Sigmoid colon (tissue), 7 donors: ENCODE measurements around the gene SOX2. TPM values are rescaled to one million over a fixed set of nuclear protein-coding genes. Genes with fewer than 3 reads are reported as not detected.
A peak's percentile ranks its signal among the peaks of the same experiment; 100 is the strongest.

Experiments
- DNase-seq: peaks from one replicate; pipeline ENCODE4 v3.0.0-alpha.2; 2019
- H3K27ac ChIP-seq, 4 donors: fragments of 200-600 bp; sonication (generic); one replicate each; pipeline ENCODE4 v1.5.1; 2016 to 2019; ENCODE audit warnings: mild to moderate bottlenecking in 1 of 4
- H3K27me3 ChIP-seq, 3 donors: fragments of 200-600 bp; sonication (generic); one replicate each; pipeline ENCODE4 v1.5.1; 2019; ENCODE audit warnings: mild to moderate bottlenecking in 1 of 3
- H3K36me3 ChIP-seq, 4 donors: fragments of 200-600 bp; sonication (generic); one replicate each; pipeline ENCODE4 v1.5.1; 2016 to 2019
- H3K4me1 ChIP-seq, 4 donors: fragments of 200-600 bp; sonication (generic); one replicate each; pipeline ENCODE4 v1.5.1; 2017 to 2019
- H3K4me3 ChIP-seq, 4 donors: fragments of 200-600 bp; sonication (generic); one replicate each; pipeline ENCODE4 v1.5.1; 2017 to 2019; ENCODE audit warnings: mild to moderate bottlenecking in 2 of 4, moderate library complexity in 1 of 4
- H3K9me3 ChIP-seq, 4 donors: fragments of 200-600 bp in 3 of 4; sonication (generic) in 3 of 4; one replicate each; pipeline versions ENCODE4 v1.5.1 to v1.6.1; 2013 to 2019
- CTCF ChIP-seq, 4 experiments: fragments of 450-650 bp in 3 of 4; fragments of 200-600 bp in 1 of 4; IDR thresholded peaks; one replicate each; pipeline ENCODE4 v1.5.1; 2016 to 2019; ENCODE audit warnings: antibody characterized with exemption in 4 of 4, mild to moderate bottlenecking in 3 of 4, moderate library complexity in 2 of 4
- EP300 ChIP-seq, 4 donors: sonication (generic); formaldehyde crosslinking; IDR thresholded peaks; one replicate each; pipeline ENCODE4 v1.6.1; 2017; ENCODE audit warnings: antibody characterized with exemption in 4 of 4
- POLR2A ChIP-seq, 2 donors: fragments of 450-650 bp; IDR thresholded peaks; one replicate each; pipeline ENCODE4 v1.6.1; 2016; ENCODE audit warnings: antibody characterized with exemption in 2 of 2, mild to moderate bottlenecking in 2 of 2, moderate library complexity in 2 of 2
- POLR2AphosphoS5 ChIP-seq, 4 donors: sonication (generic); formaldehyde crosslinking; IDR thresholded peaks; one replicate each; pipeline ENCODE4 v1.6.1; 2017; ENCODE audit warnings: antibody characterized with exemption in 4 of 4
- WGBS, 2 donors: extraction: QIAGEN DNeasy Blood & Tissue Kit; methylation state at CpG; one replicate each; pipeline ENCODE4 v1.1.7; 2013; 5-methylcytosine and 5-hydroxymethylcytosine counted together
- intact Hi-C: fragments of 100-400 bp; cut with DNase I; formaldehyde crosslinking; loops from one replicate; pipeline ENCODE4 v1.15.1; 2023
- polyA plus RNA-seq, 3 donors: library from polyadenylated mRNA; stranded (reverse); fragments of 200-250 nt; gene quantifications; one replicate each; pipeline ENCODE4 v1.2.3, GENCODE V29; 2013
- total RNA-seq, 4 donors: library from RNA; depleted of rRNA; stranded (reverse); fragments of >200 nt; gene quantifications; one replicate each; pipeline ENCODE4 v1.1.0, GENCODE V29; 2016
- donor health status: healthy with polysubstance abuse.
- donor health status: Bipolar disorder and iron deficiency.
- donor health status: healthy.

Gene SOX2
- total and polyA plus RNA-seq, 7 donors: 1.9 to 7.7 (median 6.9) TPM; not detected in 2

GRCh38 chr3:181724192-181724965, 12.7 kb downstream of the SOX2 start:
- WGBS, 2 donors: 10 to 17% methylated on average over 31 of the region's 31 CpGs
- Histone ChIP-seq H3K36me3 (no peaks in the 10 kb centered on the region), H3K4me1 (peaks cover 0 to 23% (median 18%) of the 10 kb centered on the region in 4 donors), H3K4me3 (no peak overlapping the region), H3K27me3 (peaks cover 81 to 100% (median 98%) of the 10 kb centered on the region in 3 donors), H3K27ac (no peak overlapping the region), H3K9me3 (peaks cover 0 to 3% (median 0%) of the 10 kb centered on the region in 4 donors)
- no peak for DNase-seq
- TF ChIP-seq EP300 (IDR thresholded peaks at IDR 0.05) (no peak), POLR2A (IDR thresholded peaks at IDR 0.05) (no peak), POLR2AphosphoS5 (IDR thresholded peaks at IDR 0.05) (no peak), CTCF (IDR thresholded peaks at IDR 0.05) (no peak)
- intact Hi-C loops: no loop called here

GRCh38 chr3:181725131-181725731, 13.5 kb downstream of the SOX2 start:
- H3K4me1 ChIP-seq: peaks cover 0 to 21% (median 16%) of the 10 kb centered on the region in 4 donors
- 8 to 13% methylated on average over 24 of the region's 24 CpGs for WGBS, 2 donors
- DNase-seq: no peak
- H3K27ac ChIP-seq: no peak overlapping the region
- no peaks in the 10 kb centered on the region for H3K36me3 ChIP-seq
- H3K9me3 ChIP-seq: peaks cover 0 to 3% (median 0%) of the 10 kb centered on the region in 4 donors
- no peak for TF ChIP-seq CTCF (IDR thresholded peaks at IDR 0.05)
- TF ChIP-seq EP300 (IDR thresholded peaks at IDR 0.05): no peak
- TF ChIP-seq POLR2AphosphoS5 (IDR thresholded peaks at IDR 0.05): no peak
- no peak for TF ChIP-seq POLR2A (IDR thresholded peaks at IDR 0.05)
- H3K4me3 ChIP-seq: no peak overlapping the region
- peaks cover 72 to 100% (median 98%) of the 10 kb centered on the region in 3 donors for H3K27me3 ChIP-seq
- intact Hi-C loops: no loop called here

- peak; percentile 70 for DNase-seq
- H3K27me3 ChIP-seq: peaks cover 70 to 100% (median 98%) of the 10 kb centered on the region in 3 donors
- H3K4me1 ChIP-seq: peaks cover 0 to 21% (median 16%) of the 10 kb centered on the region in 4 donors
- 4 to 9% methylated on average over 15 of the region's 15 CpGs for WGBS, 2 donors
- no peak overlapping the region for H3K4me3 ChIP-seq
- intact Hi-C loops: no loop called here
- no peaks in the 10 kb centered on the region for H3K36me3 ChIP-seq
- peaks cover 0 to 3% (median 0%) of the 10 kb centered on the region in 4 donors for H3K9me3 ChIP-seq
- TF ChIP-seq POLR2A (IDR thresholded peaks at IDR 0.05): no peak
- TF ChIP-seq POLR2AphosphoS5 (IDR thresholded peaks at IDR 0.05): peak in 1 of 4 donors; percentile 10
- H3K27ac ChIP-seq: no peak overlapping the region
Observed at GRCh38 chr3:181725830-181726229, 14.1 kb downstream of the SOX2 start.

- intact Hi-C loops: no loop called here
- WGBS, 2 donors: 4 to 9% methylated on average over 62 of the region's 62 CpGs
- Histone ChIP-seq H3K4me1 (peaks cover 0 to 21% (median 16%) of the 10 kb centered on the region in 4 donors), H3K27me3 (peaks cover 65 to 97% (median 91%) of the 10 kb centered on the region in 3 donors), H3K9me3 (peaks cover 0 to 3% (median 0%) of the 10 kb centered on the region in 4 donors), H3K4me3 (peak overlapping the region in 3 of 4 donors; percentile 28 to 36 (median 33)), H3K36me3 (no peaks in the 10 kb centered on the region), H3K27ac (peak overlapping the region; percentile 16 to 32 (median 20))
- TF ChIP-seq POLR2AphosphoS5 (IDR thresholded peaks at IDR 0.05): no peak
- TF ChIP-seq CTCF (IDR thresholded peaks at IDR 0.05): no peak
- no peak for TF ChIP-seq EP300 (IDR thresholded peaks at IDR 0.05)
- no peak for TF ChIP-seq POLR2A (IDR thresholded peaks at IDR 0.05)
- no peak for DNase-seq
Observed at GRCh38 chr3:181726351-181727330, 14.9 kb downstream of the SOX2 start.
